Measurements from ENCODE around the gene KRT14.

DNA sequence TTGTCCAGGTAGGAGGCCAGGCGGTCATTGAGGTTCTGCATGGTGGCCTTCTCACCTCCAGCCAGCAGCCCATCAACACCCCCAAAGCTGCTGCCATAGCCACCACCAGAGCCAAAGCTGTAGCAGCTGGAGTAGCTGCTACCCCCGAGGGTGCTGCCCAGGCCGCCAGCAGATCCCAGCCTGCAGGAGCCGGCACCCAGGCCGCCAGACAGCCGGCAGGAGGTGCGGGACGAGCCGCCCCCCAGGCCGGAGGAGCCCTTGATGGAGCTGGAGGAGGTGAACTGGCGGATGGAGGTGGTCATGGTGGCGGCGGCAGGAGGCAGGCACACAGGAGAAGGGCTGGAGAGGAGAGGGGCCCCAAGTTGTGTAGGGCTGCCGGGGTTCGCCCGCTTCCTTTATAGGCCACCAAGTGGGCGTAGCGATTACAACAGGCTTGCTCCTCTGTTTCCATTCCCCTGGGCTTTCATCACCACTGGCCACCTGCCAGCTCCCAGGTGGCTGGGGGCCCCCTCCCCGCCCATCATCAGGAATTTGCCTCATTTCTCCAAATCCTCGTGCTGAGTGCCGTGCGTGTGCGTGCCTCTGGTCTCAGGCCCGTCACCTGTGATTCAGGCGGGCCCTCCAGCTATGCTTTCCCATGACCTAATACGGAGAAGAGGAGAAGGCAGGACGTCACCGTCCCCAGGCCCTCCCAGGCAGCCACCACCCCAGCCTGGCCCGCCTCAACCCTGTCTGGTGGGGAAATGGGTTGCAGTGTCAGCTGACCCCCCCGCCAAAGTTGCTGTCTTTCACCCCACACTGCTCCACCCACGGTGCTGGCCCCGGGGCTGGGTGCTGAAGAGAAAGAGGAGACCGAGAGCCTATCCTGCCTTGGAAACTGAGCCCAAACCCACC lies 37.8 kb upstream of the KRT14 start, which contains the start of gene KRT17:
- TF ChIP-seq CTCF (conservative IDR thresholded peaks at IDR 0.05 in 1 of 2, IDR thresholded peaks at IDR 0.05 in 1 of 2; ENCODE audit: low read depth in 1 of 2, low read length in 2 of 2) (no peak), EZH2 (IDR thresholded peaks at IDR 0.05; ENCODE audit: low read length, missing control alignments) (no peak)

Data from fibroblast of lung (primary cell).